HG03439 (cell line): ENCODE results near the gene GAB2.

Experiments
- ATAC-seq: cut with Tn5 transposase; IDR thresholded peaks from one replicate; pipeline ENCODE4 v1.9.1; 2021; ENCODE audit warnings: mild to moderate bottlenecking, moderate library complexity; ENCODE audit not compliant: unreplicated experiment

Gene GAB2

DNA sequence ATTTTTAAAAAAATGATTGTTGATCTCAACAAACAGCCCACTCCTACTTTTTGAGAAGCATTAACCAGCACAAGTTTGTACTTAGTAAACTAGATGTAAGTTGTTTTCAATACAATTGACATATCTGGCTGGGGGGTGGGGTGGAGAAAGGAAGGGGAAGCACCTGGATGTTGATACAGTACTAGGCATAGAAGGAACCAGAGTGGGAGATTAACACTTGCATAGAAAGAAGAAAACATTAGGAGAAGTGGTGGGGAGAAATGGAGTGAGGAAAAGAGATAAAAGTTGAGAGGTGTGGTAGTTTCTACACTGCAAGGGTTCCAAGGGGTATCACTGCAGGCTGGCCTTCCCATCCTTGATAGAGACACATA is 10.6 kb upstream of the GAB2 start:
- ATAC-seq = peak; percentile 15

DNA sequence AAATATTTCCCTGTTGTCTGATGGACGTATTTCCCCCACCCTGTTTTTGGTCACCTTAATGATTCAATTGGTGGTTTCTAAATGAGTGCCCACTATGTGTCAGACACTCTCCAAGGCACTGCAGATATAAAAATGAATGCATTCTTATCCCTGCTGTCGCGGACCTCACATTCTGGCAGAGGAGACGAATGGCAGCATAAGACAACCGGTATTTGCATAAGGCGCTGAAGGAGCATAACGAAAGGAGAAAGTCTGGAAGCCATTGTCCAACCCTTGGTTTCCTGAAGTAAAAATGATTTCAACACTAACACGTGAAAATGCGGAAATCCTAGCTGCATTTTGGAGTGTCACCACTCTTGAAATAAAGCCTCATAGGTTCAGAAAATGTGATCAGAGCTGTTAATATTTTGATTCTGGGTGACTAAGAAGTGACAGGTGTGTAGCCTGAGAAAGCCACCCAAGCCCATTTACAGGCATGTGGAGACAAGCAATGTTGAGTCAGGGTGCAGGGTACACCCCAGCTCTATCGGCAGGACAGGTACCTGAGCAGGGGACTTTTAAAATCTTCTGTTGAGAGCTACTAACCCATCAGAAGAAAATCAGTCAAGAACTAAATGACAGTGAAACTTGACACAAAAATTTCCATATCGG is 10.1 kb upstream of the GAB2 start:
- ATAC-seq = peak; percentile 39

DNA sequence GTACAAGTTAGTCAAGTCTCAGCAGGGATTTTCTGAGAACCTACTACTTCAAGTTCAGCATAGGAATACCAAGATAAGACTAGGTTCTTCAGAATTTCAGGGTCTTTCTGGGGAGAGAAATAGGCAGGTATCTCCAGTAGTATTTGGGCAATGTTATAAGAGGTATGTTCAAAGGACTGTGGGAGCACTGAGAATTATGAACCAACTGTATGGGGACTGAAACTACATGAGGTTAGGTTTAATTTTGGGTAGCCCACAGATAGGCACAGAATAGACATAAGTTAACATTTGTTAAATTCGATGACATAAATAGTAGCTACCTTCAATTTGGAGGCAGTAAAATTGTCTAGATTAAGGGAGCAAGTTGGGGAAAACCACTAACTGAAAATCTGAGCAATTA is 9.2 kb upstream of the GAB2 start:
- no peak for ATAC-seq

DNA sequence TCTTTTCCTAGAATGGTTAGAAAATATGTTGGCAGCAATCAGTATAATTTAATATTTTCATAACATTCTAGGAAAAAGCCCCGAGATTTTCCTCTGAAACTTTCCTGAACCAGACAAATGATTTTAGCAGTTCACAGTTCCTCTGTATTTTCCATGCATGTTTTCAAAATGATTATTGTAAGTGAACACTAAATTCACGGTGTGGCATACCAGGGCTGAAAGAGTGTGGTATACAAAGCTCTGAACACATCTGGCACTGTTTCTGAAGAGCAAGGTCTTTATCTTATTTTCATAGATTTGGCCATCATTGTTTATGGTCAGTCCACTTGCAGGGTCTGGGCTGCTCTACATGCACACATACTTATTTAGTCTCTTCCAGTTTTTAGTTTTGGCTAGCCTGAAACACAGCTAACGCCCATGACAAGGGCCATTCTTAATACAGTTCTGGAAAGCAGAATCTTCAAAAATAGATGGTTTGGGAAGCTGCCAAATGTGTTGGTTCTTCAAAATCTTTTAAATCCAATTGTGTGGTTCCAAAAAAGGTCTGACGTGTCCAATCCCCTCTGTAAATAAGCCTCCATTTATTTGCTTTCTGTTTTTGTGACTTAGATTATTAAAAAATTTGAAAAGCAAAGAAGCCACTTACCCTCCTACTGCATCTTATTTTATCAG is 7.9 kb upstream of the GAB2 start:
- no peak for ATAC-seq

DNA sequence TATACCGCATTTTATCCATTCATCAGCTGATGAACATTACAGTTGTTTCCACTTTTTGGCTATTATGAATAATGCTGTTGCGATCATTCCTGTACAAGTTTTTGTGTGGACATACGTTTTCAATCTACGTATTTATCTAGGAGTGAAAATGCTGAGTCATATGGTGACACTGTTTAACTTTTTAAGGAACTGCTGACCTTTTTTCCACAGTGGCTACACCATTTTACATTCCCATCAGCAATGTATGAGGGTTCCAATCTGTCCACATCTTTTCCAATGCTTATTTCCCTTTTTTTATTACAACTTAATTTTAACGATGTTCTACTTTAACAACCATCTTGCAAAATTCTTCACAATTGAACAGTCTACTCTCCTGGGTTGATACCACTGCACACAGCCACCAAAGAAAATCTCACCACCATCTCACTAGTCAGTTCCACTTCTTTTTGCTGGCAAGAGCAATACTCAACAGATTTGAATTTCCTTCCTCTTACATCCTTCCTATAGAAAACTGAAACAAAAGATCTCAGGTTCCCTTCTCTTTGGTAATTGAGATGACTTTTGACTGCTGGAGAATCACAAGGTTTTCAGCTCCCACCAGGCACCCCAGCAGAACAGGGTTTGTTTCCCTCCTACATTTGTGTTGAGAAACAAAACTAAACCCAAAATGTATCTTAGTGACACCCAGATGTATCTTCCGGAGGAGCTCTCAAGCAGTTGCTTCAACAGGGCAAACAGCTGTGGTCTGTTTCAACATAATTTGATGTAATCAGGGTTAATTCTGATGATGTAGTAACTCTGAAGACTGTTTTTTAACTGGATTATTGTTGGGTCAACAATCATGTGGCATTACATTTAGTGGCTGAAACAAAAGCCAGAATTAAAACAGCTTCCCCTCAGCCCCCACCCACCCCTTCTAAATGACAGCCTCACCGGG is 7.0 kb upstream of the GAB2 start:
- ATAC-seq = no peak

DNA sequence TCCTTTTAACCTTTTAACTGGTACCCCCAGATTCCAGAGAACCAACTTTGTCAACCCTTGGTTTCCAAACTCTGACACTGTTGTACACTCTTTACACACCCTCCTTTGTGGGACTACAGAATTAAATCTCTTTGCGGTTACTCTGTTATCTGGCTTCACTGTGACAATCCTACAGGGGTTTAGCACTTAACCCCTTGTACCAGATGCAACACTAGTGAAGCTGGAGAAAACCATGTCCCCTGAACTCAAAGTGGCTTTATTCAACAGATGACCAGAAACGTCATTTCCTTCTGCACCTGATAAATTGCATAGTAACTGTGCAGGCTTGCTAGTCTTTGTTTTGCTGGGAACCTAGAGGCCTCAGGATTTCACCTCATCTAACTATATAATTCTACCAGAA is 5.6 kb upstream of the GAB2 start:
- no peak for ATAC-seq

DNA sequence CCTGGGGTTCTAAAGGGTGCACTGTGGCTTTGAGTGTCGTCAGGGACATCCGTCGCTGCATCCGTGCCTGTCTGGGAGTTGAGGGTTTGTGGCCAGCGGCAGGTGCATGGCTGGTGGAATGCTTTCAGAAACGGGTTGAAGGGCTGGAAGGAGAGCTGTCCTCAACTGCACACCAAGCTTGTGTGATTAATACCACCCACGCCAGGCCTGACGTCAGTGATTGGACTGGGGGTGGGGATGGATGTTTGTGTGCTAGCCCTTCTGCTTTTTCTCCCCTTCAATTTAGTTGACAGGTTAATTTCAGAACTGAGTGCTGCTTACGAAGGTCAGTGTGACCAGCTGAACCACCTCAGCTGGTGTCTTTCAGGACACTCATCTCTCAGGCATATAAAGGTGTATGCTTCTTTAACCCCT is 3.2 kb upstream of the GAB2 start:
- ATAC-seq = no peak

DNA sequence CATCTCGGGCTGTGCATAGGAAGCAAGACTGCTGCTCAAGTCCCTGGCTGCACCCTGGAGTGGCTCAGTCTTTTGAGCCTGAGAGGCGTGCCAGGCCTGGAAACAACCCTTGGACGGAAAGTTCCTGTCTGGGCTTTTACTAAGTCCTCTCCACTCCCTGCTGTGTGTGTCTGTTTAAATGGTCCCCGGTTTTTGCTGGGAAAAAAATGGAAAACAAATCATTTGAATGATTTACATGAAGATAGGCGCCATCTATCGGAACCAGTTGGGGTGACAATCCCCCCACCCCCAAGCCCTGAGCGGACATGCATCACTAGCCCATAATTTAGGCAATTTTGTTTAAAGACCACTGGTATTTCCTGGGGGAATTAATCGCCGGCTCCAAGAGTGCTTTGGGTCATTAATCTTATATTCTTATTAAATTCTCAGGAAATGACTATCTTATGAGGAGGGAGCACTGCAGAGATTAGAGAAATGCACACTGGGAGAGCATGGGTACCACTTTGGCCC is 2.7 kb upstream of the GAB2 start:
- no peak for ATAC-seq

DNA sequence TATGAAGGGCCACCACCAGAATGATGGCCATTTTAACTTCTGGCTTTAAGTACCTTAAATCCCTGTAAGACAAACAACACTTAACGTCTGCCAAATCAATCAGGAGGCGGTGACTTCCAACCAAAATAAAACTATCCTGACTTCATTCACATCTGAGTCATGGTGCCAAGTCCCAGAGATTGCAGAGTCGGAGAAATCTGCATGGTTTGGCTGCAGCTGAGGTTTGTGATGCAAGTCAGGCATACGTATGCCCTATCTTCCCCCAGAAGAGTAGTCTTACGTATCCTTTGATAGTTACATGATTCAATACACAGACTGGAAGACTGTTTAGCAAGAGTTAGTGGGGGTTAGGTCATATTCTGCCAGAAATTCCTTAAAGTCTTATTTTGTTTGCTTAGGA is 1.7 kb upstream of the GAB2 start:
- ATAC-seq = no peak

DNA sequence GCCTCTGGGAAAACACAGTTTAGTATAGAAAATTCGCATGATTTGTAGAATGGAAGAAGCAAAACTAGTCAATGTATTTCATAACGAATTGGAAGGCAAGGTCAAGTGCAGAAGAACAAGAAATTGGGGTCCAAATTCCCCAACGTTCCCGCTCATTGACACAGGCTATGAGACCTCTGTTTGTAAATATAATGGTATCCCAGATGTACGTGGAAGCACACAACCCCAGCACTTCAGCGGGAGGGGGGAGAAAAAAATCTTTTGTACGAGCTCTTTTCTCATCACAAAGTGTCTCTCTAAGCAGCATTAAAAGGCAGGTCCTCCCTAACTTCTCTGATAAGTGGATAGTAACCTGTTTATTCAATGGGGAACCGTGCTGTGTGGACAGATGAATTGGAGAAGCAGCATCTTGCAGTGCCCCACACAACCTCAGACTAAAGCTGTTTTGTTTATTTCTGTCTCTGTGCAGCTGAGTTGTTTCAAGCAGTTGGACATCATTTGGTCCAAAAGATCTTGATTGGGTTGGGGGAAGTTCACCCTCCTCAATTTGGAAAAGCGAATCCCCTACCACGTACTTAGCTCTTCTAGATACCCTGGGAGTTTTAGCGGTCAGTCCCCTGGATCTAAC is 1.1 kb upstream of the GAB2 start:
- ATAC-seq = no peak

DNA sequence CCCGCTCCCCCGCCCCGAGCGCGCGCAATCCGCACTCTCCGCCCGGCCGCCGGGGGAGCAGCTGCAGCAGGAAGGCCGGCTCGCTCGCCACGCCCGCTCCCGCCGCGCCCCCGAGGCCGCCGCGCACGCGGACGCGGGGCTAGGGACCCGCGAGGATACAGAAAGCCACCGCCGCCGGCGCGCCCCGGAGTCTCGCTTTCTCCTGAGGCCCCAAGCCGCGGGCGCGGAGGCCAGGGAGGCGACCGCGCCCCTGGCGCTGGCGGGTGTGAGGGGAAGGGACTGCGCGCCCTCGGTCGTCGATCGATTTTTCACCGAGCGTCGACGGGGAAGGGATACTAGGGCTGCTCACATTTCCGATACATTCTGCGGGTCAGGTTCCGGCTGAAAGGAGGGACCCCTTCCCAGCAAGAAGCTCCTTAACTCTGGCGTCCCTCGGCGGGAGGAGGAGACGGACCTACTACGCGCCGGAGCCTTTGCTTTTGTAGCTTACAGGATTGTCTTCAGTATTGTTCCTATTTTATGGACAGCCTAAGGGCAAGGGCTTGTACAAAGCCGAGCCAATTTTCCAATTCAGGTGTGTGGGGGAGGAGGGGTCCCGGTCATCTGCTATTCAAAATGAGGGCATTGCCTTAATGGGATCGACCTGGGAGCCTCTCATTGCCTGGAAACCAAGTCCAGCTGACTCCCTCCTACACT is 416 bp upstream of the GAB2 start:
- peak; percentile 54 for ATAC-seq

DNA sequence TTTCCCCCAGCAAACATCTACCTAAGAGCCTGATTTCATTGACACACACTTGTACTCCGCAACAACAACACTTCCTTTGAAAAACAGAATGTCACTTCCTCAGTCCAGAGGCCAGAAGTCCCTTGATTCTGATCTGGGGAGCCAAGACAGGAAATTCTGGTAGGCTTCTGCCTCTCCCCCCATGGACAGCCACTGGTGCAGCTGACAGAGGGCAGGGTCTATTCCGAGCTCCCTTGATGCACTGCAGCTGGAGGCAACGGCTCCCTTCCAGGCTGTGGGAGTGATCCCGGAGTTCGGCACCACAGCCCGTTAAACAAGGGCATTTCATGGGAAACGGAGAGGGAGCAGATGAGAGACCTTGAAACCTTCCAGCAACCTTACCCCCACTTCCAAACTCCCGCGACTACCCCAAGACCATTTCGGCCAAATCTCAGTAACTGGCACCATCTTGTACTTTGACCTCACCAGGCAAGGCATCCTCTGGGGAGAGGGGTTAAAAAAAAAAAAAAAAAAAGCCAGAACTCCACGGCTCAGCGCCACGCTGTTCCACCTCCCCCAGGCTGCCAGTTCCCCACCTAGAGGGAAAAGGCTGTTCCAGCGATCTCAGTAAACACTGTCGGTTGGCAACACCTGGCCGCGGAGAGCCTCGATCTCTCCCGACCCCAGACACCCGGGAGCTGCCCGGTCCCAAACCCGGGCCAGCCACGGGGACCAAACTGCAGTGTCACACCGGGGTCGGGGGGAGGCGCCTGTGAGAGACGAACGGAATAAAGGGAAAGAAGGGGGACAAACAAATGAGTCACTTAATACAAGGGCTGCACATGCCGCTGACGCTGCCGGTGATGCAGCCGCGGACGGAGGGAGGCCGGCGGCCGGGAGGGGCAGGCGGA is 1.1 kb downstream of the GAB2 start:
- peak; percentile 48 for ATAC-seq

DNA sequence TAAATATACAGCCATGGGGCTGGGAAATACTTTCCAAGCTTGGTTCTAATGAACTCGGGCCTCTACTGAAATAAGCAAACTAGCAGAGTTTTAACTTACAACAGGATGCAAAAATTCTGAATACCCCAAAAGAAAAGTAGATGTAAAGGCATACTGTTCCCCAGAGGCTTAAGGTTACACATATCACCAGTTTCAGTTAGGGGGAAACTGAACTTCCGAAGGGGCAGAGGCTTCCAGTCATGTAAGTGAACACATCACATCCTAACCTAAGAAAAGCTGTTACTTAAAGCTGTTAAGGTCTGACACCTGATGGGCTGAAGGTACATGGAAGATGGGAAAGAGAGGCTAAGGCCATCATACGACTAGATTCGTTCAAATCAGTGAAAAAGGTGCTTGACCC is 2.3 kb downstream of the GAB2 start:
- ATAC-seq = no peak

DNA sequence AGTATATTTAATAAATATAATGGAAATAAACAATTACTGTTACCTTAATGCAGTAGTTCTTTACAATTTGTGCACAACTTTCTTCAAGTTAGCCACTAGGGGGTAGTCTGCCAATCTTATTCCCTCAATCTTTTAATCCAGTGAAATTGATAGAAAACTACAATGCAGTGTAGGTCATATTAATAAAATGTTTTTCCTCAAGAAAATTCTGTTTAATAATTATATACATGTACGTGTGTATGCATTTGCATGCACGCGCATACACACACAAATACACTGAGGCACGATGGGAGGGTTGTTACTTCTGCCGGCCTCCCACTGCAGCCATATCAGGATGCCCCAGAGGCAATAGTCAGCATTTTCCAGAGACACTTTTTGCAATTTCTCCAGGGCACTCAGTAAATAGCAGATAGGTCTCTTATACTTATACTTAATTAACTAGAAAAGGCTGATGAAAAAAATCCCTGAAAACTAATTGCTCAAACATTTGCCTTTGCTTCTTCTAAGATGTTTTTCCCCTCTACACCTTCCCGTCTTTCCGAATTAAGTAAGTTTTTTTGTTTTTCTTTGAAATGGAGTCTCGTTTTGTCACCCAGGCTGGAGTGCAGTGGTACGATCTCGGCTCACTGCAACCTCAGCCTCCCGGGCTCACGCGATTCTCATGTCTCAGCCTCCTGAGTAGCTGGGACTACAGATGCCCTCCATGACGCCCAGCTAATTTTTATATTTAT is 3.1 kb downstream of the GAB2 start:
- ATAC-seq = no peak

DNA sequence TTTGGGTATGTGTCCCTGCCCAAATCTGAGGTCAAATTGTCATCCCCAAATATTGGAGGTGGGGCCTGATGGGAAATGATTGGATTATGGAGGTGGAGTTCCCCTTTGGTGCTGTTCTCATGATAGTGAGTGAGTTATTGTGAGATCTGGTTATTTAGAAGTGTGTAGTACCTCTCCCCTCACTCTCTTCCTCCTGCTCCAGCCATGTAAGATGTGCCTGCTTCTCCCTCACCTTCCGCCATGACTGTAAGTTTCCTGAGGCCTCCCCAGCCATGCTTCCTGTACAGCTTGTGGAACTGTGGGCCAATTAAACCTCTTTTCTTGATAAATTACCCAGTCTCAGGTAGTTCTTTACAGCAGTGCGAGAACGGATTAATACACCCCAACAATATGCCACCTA is 9.0 kb downstream of the GAB2 start:
- no peak for ATAC-seq

DNA sequence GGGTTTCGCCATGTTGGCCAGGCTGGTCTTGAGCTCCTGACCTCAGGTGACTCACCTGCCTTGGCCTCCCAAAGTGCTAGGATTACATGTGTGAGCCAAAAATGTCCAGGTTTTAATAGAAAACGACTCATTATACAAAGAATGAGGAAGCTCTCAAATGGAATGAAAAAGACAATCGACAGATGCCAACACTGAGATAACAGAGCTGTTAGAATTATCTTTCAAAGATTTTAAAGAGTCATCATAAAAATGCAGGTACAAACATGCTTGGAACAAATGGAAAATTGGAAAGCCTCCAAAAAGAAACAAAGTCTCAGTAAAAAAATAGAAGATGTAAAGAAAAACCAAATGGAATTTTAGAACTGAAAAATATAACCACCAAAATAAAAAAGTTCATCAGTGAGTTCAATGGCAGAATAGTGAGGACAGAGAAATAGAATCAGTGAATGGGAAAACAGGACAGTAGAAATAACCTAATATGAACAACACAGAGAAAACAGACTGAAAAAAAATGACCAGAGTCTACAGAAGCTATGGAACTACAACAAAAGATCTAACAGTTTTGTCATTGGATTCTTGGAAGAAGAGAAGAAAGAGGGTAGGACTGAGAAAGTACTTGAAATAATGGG is 10.9 kb downstream of the GAB2 start:
- ATAC-seq = no peak

DNA sequence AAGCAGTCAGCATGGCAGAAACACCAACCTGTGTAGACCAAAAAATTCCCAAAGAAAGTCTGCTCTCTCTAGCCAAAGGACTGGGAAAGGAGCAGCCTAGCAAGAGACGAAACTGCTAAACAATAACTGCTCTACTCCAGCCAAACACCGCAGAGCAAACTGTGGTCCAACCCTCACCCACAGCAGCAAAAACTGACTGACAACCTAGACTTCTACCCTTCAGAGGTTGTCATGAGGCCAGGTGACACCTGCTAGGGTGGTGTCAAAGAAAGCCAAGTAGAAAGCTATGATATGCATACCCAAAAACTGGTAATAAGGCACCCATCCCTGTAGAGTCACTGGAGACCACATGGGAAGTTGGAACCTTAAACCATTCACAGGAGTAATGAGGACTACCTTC is 11.8 kb downstream of the GAB2 start:
- ATAC-seq = no peak

DNA sequence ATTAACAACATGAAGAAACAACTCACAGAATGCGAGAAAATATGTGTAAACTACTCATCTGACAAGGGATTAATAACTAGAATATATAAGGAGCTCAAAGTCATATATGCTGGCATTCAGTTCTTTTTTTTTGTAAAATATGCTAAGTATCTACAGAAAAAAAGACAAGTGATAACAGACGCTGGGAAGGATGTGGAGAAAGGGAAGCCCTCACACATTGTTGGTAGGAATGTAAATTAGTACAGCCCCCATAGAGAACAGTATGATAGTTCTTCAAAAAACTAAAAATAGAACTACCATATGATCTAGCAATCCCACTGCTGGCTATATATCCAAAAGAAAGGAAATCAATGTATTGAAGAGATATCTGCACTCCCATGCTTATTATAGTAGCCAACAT is 13.8 kb downstream of the GAB2 start:
- no peak for ATAC-seq

DNA sequence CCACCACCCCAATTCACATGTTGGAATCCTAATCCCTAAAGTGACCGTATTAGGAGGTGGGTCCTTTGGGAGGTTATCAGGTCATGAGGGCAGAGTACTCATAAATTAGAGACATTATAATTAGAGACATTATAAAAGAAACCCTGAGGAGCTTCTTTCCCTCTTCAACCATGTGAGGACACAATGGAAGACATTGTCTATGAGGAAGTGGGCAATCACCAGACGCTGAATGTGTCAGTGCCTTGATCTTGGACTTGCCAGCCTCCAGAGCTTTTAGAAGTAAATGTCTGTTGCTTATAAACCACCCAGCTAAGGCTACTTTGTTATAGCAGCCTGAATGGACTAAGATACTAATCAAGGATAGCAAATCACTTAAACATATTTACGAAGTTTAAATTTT is 14.8 kb downstream of the GAB2 start:
- ATAC-seq = no peak
